Activated T-helper 2 cell treated with anti-CD3 and anti-CD28 coated beads, Interferon-gamma antibody, Interleukin-2, Interleukin-4, amounts not matched to agents 10 μg/mL and 5 μg/mL and 100 μg/mL, durations not matched to agents 14 hours and 24 hours and 36 hours (primary cell): ENCODE data around the gene SPSB4. TPM values are rescaled to one million over a fixed set of nuclear protein-coding genes. Genes with fewer than 3 reads are reported as not detected.

Experiments
- DNase-seq: peaks from one replicate; pipeline ENCODE4 v3.0.0; 2021; ENCODE audit warnings: low spot score
- H3K27ac Mint-ChIP-seq: one replicate; pipeline ENCODE4 v1.8.0; 2021; ENCODE audit warnings: mixed read lengths
- H3K27me3 Mint-ChIP-seq: one replicate; pipeline ENCODE4 v1.8.0; 2021; ENCODE audit warnings: low read depth, mixed read lengths
- H3K36me3 Mint-ChIP-seq: one replicate; pipeline ENCODE4 v1.8.0; 2021; ENCODE audit warnings: low read depth, mixed read lengths
- H3K4me1 Mint-ChIP-seq: one replicate; pipeline ENCODE4 v1.8.0; 2021; ENCODE audit warnings: low read depth, mixed read lengths
- H3K4me3 Mint-ChIP-seq: one replicate; pipeline ENCODE4 v1.8.0; 2021; ENCODE audit warnings: low read depth, mild to moderate bottlenecking, moderate library complexity, mixed read lengths
- H3K9me3 Mint-ChIP-seq: one replicate; pipeline ENCODE4 v1.8.0; 2021; ENCODE audit warnings: mixed read lengths
- intact Hi-C: fragments of 100-400 bp; cut with micrococcal nuclease; formaldehyde crosslinking; loops from one replicate; pipeline ENCODE4 v1.15.1; 2023
- total RNA-seq: library from RNA; stranded (reverse); gene quantifications from 2 replicates; pipeline ENCODE4 v1.2.3, GENCODE V29; 2022

The SPSB4 gene
- total RNA-seq, 1 donor from 2014 or later, result not detected

GRCh38 chr3:141057946-141058800 is 7.0 kb downstream of the SPSB4 start:
- Mint-ChIP-seq H3K27ac (no peak overlapping the region), H3K36me3 (no peaks in the 10 kb centered on the region), H3K27me3 (peaks cover 24% of the 10 kb centered on the region), H3K4me3 (no peak overlapping the region), H3K4me1 (no peaks in the 10 kb centered on the region), H3K9me3 (no peaks in the 10 kb centered on the region)
- no peak for DNase-seq
- intact Hi-C loops, result no loop called here

DNA sequence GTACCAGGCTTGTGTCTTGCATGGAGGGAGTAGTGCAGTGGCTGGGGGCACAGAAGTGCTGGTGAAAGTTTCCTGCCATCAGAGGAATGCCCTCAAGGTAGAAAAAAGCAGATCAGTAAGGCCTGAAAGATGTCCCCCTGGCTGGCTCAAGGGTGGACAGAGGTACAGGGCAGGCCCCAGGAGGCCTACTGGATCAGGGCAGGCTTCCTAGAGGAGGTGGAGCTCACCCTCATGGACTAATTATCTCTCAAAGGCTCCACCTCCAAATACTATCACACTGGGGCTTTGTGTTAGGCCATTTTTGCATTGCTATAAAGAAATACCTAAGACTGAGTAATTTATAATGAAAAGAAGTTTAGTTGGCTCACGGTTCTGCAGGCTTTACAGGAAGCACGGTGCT is 7.8 kb downstream of the SPSB4 start:
- Mint-ChIP-seq H3K27ac (no peak overlapping the region), H3K4me1 (no peaks in the 10 kb centered on the region), H3K27me3 (peaks cover 18% of the 10 kb centered on the region), H3K9me3 (no peaks in the 10 kb centered on the region), H3K4me3 (no peak overlapping the region), H3K36me3 (no peaks in the 10 kb centered on the region)
- no peak for DNase-seq
- intact Hi-C loops, result no loop called here

DNA sequence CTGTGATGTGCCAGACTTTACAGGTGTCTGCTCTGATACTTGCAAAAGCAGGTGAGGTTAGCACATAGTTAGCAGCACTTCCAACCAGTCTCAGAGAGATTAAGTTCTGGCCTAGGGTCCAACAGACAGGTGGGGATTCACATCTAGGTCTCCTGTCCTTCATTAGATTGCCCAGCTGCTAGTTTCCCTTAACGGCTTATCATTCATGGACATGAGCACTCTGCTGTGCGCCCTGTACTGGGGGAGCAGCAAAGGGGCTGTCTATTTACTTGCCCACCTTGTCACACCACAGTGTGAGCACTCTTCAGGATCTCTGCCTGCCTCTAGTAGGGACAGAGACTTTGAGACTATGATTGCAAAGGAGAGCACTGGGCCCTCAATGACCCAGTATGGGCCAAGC is 8.7 kb downstream of the SPSB4 start:
- Mint-ChIP-seq H3K27me3 (peaks cover 20% of the 10 kb centered on the region), H3K4me1 (no peaks in the 10 kb centered on the region), H3K27ac (no peak overlapping the region), H3K4me3 (no peak overlapping the region), H3K36me3 (no peaks in the 10 kb centered on the region), H3K9me3 (no peaks in the 10 kb centered on the region)
- no peak for DNase-seq
- intact Hi-C loops, result no loop called here

DNA sequence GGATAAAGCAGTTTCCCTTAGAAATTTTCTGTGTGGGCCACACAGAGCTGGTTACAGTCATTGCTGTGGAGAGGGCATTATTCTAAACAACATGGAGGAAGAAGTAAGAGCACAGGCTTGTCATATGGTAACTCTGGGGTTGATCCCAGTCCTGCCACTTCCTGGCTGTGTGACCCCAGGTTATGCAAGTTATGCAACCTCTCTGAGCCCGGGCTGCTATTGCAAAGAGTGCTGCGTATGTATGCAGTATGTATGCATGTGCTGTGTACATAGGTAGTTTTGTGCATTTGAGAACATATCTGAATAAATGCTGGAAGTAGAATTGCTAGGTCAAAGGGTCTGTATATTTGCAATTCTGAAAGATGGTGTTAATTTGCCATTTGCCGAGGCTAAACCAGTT is 9.2 kb downstream of the SPSB4 start:
- H3K27me3 Mint-ChIP-seq, result peaks cover 17% of the 10 kb centered on the region
- DNase-seq, result no peak
- no peaks in the 10 kb centered on the region for H3K4me1 Mint-ChIP-seq
- intact Hi-C loops, result no loop called here
- no peaks in the 10 kb centered on the region for H3K9me3 Mint-ChIP-seq
- no peak overlapping the region for H3K4me3 Mint-ChIP-seq
- H3K27ac Mint-ChIP-seq, result no peak overlapping the region
- no peaks in the 10 kb centered on the region for H3K36me3 Mint-ChIP-seq

- Mint-ChIP-seq H3K4me1 (no peaks in the 10 kb centered on the region), H3K9me3 (no peaks in the 10 kb centered on the region), H3K27ac (no peak overlapping the region), H3K36me3 (no peaks in the 10 kb centered on the region), H3K4me3 (no peak overlapping the region), H3K27me3 (peaks cover 8% of the 10 kb centered on the region)
- intact Hi-C loops, result no loop called here
- DNase-seq, result no peak
Observed at GRCh38 chr3:141063831-141064230, 12.7 kb downstream of the SPSB4 start.

GRCh38 chr3:141064255-141064926 is 13.2 kb downstream of the SPSB4 start:
- peaks cover 8% of the 10 kb centered on the region for H3K27me3 Mint-ChIP-seq
- intact Hi-C loops, result no loop called here

DNA sequence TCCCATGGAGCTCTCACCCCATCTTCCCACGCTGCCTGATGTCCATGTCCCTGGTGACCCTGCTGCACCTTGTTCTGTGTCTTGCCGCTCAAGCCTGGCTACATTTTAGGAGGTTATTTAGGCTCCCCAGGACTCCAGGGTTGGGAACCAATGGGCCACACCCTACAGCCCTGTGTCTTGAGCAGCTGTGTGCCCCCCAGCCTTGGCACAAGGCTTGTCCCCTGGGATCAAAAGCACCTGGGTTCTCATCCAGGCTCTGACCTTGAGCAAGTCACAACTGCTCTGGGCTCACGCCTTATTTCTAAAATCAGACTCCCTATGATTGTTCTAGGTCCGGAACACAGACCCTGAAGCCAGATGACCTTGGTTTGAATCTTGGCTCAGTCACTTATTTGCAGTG is 14.1 kb downstream of the SPSB4 start:
- Mint-ChIP-seq H3K4me1 (no peaks in the 10 kb centered on the region), H3K36me3 (no peaks in the 10 kb centered on the region), H3K27me3 (peaks cover 8% of the 10 kb centered on the region), H3K4me3 (no peak overlapping the region), H3K9me3 (no peaks in the 10 kb centered on the region), H3K27ac (no peak overlapping the region)
- DNase-seq, result no peak
- intact Hi-C loops, result no loop called here

More at GRCh38 chr3:141064255-141064926, 13.2 kb downstream of the SPSB4 start:
- Mint-ChIP-seq H3K36me3 (no peaks in the 10 kb centered on the region), H3K4me3 (no peak overlapping the region), H3K27ac (no peak overlapping the region), H3K4me1 (no peaks in the 10 kb centered on the region), H3K9me3 (no peaks in the 10 kb centered on the region)
- no peak for DNase-seq

- Mint-ChIP-seq H3K9me3 (no peaks in the 10 kb centered on the region), H3K27ac (no peak overlapping the region), H3K27me3 (peaks cover 8% of the 10 kb centered on the region), H3K4me3 (no peak overlapping the region), H3K36me3 (no peaks in the 10 kb centered on the region), H3K4me1 (no peaks in the 10 kb centered on the region)
- intact Hi-C loops, result no loop called here
- no peak for DNase-seq
Observed at GRCh38 chr3:141065841-141066805, 15.0 kb downstream of the SPSB4 start.

GRCh38 chr3:141067206-141067974 is 16.2 kb downstream of the SPSB4 start:
- Mint-ChIP-seq H3K9me3 (no peaks in the 10 kb centered on the region), H3K4me3 (no peak overlapping the region), H3K36me3 (no peaks in the 10 kb centered on the region), H3K27me3 (peaks cover 6% of the 10 kb centered on the region), H3K27ac (no peak overlapping the region), H3K4me1 (no peaks in the 10 kb centered on the region)
- intact Hi-C loops, result no loop called here
- DNase-seq, result no peak

GRCh38 chr3:141070229-141070628 is 19.1 kb downstream of the SPSB4 start:
- peaks cover under 1% of the 10 kb centered on the region for H3K27me3 Mint-ChIP-seq
- no peak for DNase-seq
- intact Hi-C loops, result no loop called here
- no peaks in the 10 kb centered on the region for H3K9me3 Mint-ChIP-seq
- no peaks in the 10 kb centered on the region for H3K36me3 Mint-ChIP-seq
- H3K27ac Mint-ChIP-seq, result no peak overlapping the region
- H3K4me3 Mint-ChIP-seq, result no peak overlapping the region
- no peaks in the 10 kb centered on the region for H3K4me1 Mint-ChIP-seq

- Mint-ChIP-seq H3K27me3 (no peaks in the 10 kb centered on the region), H3K27ac (no peak overlapping the region), H3K4me1 (no peaks in the 10 kb centered on the region), H3K9me3 (no peaks in the 10 kb centered on the region), H3K36me3 (no peaks in the 10 kb centered on the region), H3K4me3 (no peak overlapping the region)
- DNase-seq, result no peak
- intact Hi-C loops, result no loop called here
Observed at GRCh38 chr3:141070727-141071357, 19.7 kb downstream of the SPSB4 start.
